Adipocyte (in vitro differentiated cells): ENCODE data around the gene MRPL44.

ENCODE experiments used
- DNase-seq: peaks from one replicate; pipeline ENCODE4 v3.0.0-alpha.2; 2015; ENCODE audit warnings: low read depth
- H3K27me3 ChIP-seq: replicated peaks from 2 replicates; pipeline ENCODE4 v1.7.0; 2013; ENCODE audit warnings: mild to moderate bottlenecking, low read length, moderate library complexity; ENCODE audit not compliant: control insufficient read depth, insufficient read depth
- H3K36me3 ChIP-seq: 2 replicates; pipeline ENCODE4 v1.7.0; 2013; ENCODE audit warnings: low read length, mild to moderate bottlenecking, moderate library complexity; ENCODE audit not compliant: control insufficient read depth, insufficient read depth, severe bottlenecking
- H3K4me1 ChIP-seq: 2 replicates; pipeline ENCODE4 v1.7.0; 2013; ENCODE audit warnings: mild to moderate bottlenecking, low read length, moderate library complexity; ENCODE audit not compliant: control insufficient read depth, insufficient read depth
- H3K4me3 ChIP-seq: 2 replicates; pipeline ENCODE4 v1.7.0; 2013; ENCODE audit warnings: mild to moderate bottlenecking, low read length, moderate library complexity
- H3K9ac ChIP-seq: 2 replicates; pipeline ENCODE4 v1.7.0; 2013; ENCODE audit warnings: mild to moderate bottlenecking, low read length, moderate library complexity
- H3K9me3 ChIP-seq: 2 replicates; pipeline ENCODE4 v1.7.0; 2013; ENCODE audit warnings: mild to moderate bottlenecking, low read length, moderate library complexity; ENCODE audit not compliant: control insufficient read depth

MRPL44 gene

DNA sequence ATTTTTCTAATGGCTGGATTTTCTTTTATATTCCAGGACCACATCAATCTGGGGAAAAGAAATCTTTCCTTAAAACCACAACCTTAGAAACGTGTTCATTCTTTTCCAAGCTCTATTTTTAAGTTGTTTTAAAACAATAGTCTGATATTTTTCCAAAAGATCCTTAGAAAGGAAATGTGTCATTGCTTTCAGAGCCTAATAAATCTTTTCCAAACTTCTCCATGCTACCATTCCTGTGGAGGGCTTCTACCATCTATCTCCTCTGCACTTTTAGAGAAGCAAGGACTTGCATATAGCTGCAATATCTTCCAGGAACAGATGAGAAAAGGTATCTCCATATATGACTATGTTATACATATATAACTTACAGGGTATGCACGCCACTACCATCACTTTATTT lies 33.3 kb upstream of the MRPL44 start:
- Histone ChIP-seq H3K4me1 (peaks cover 20% of the 10 kb centered on the region), H3K36me3 (peaks cover 3% of the 10 kb centered on the region), H3K9ac (no peak overlapping the region), H3K9me3 (peaks cover 7% of the 10 kb centered on the region), H3K4me3 (no peak overlapping the region), H3K27me3 (no peaks in the 10 kb centered on the region)
- no peak for DNase-seq

DNA sequence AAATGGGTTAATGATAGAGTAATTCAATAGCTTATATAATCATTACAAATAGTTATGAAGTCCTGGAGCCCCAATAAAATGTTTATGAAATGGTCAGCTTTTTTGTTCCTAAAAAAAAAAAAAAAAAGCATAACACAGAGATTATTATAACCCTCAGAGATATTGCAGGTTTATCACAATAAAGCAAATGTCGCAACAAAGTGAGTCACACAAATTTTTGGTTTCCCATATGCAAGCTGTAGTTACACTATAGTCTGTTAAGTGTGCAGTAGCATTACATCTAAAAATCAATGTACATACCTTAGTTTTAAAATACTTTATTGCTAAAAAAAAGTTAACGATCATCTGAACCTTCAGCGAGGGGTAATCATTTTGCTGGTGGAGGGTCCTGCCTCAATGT lies 32.2 kb upstream of the MRPL44 start:
- H3K4me1 ChIP-seq = peaks cover 26% of the 10 kb centered on the region
- peaks cover 7% of the 10 kb centered on the region for H3K9me3 ChIP-seq
- DNase-seq = peak; percentile 70
- no peak overlapping the region for H3K4me3 ChIP-seq
- no peaks in the 10 kb centered on the region for H3K27me3 ChIP-seq
- H3K36me3 ChIP-seq = peaks cover 3% of the 10 kb centered on the region
- no peak overlapping the region for H3K9ac ChIP-seq

DNA sequence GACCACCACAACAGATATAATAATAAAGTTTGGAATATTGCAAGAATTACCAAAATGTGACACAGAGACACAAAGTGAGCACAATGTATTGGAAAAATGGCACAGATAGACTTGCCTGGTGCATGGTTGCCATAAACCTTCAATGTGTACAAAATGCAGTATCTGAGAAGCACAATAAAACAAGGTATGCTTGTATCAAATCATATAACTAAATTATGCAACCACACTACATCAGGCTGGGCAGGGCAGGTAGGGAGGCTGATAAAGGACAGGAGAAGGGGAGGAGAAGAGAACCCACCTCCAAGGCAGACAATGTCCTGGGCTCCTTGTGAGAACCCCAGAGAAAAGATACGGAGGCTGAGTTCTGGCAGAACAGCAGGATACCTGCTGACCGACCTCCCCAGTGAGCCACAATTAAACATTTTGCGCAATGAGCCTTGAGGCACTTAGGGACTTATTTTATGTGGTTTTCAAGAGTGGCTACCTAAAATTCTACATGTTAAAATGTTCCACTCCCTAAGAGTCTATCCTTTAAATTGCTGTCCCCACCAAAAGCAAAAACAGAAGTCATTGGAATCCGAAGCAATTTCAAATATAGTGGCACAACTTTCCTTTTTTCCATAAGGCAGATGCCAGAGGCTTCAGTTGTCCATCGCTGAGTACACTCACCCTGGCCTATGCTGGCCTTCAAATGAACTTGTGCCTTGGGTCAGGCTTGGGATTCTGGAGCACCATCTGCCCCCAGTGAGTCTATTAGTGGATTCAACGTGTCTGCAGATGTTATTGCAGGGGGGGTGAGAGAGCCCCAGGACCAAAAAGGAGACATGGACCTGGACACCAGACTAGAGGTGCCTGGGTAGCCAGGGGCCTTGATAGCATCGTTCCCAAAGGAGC lies 28.9 kb upstream of the MRPL44 start:
- Histone ChIP-seq H3K9me3 (peaks cover 7% of the 10 kb centered on the region), H3K4me1 (peaks cover 34% of the 10 kb centered on the region), H3K36me3 (no peaks in the 10 kb centered on the region), H3K27me3 (no peaks in the 10 kb centered on the region), H3K9ac (no peak overlapping the region), H3K4me3 (no peak overlapping the region)
- DNase-seq = no peak

DNA sequence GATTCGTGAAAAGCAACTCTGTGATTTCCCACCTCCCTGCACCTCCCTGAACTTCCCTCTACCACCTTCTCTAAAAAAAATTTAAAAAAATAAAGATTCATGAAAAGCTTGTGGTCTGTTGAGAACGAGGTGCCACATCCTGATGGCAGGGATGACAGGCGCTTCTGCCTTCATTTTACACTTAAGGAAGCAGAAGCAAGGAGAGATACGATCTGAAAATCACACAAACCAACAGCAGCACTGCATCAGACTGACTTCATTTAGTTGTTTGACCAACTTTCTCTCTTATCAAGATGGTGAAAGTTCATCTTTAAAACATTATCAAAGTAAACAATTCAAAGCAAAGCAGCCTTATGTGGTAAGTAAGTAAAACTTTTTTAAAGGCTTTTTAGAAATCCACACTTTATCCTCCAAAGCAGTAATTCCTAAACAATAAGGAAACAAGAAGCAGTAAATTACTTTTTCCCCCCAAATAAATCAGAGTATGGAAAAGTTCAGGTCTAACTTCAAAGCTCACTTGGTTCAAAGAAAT lies 27.6 kb upstream of the MRPL44 start:
- H3K4me1 ChIP-seq = peaks cover 43% of the 10 kb centered on the region
- H3K36me3 ChIP-seq = no peaks in the 10 kb centered on the region
- H3K4me3 ChIP-seq = no peak overlapping the region

DNA sequence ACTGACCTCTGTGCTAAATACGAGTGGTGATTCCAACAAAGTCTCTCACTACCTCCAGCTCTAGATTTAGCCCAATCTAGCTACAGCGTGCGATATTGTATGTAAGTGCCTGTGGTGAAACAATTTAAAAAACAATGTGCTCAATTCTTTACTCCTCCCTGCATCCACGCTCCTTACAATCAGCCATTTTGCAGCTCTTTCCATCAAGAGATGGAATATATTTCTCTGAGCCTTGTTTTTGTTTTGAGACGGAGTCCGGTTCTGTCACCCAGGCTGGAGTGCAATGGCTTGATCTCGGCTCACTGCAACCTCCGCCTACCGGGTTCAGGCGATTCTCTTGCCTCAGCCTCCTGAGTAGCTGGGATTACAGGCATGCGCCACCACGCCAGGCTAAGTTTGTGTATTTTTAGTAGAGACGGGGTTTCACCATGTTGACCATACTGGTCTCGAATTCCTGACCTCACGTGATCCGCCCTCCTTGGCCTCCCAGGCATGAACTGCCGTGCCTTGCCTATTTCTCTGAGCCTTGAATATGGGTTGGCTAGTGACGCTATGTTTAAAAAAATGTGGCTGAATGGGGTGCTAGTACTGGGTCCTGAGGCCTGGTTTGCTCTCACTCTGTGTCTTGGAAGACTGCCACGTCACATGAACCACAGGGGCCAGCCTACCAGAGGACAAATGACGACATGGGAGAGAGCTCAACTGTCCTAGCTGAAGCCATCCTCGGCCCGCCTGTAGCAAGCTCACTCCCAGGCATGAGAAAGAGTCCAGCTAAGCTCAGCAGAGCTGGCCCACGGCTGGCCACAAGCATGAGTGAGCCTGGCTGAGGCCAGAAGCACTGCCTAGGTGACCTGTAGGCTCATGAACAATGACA lies 26.9 kb upstream of the MRPL44 start:
- no peak overlapping the region for H3K9ac ChIP-seq
- no peak overlapping the region for H3K4me3 ChIP-seq
- H3K9me3 ChIP-seq = peaks cover 7% of the 10 kb centered on the region
- peaks cover 40% of the 10 kb centered on the region for H3K4me1 ChIP-seq
- DNase-seq = no peak
- no peaks in the 10 kb centered on the region for H3K36me3 ChIP-seq
- H3K27me3 ChIP-seq = no peaks in the 10 kb centered on the region

More for the DNA sequence above, 27.6 kb upstream of the MRPL44 start:
- Histone ChIP-seq H3K27me3 (no peaks in the 10 kb centered on the region), H3K9ac (no peak overlapping the region), H3K9me3 (peaks cover 7% of the 10 kb centered on the region)
- no peak for DNase-seq

DNA sequence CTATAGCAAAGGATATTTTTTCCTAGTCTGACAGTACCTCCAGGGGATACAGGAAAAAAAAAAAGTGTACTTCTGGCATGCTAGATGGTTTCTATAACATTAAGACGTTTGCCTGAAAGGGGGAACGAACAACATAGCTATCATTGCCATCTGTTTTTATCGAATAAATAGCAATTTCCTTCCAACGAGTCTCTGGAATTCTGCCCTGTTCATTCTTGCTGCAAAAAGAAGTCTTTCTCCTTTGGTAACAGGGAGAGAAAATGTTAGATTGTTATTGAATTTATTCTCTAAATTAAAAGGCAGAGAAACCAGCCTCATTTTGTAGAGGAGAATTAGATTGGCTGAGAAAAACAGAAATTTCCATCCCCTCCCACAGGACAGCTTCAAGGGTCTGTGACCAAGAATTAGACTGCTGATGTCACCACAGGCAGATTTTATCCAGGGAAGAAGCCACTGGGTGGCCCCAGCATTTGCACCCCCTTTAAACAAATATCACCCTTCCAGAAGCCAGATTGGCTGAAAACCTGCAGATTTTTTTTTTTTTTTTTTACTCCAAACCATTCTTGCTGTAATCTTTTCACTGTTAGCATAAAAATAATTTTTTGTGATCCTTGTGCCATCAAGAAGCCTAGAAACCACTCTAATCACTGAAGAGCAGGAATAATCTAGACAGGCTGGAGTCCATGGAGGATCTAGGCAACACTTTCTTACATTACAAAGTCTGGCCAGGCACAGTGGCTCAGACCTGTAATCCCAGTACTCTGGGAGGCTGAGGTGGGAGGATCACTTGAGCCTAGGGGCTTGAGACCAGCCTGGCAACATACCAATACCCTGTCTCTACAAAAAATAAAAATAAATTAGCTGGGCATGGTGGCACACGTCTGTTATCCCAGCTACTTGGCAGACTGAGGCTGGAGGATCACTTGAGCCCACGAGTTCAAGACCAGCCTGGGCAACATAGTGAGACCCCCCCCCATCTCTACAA lies 24.2 kb upstream of the MRPL44 start:
- H3K9ac ChIP-seq = peak overlapping the region; percentile 10
- peaks cover 63% of the 10 kb centered on the region for H3K4me1 ChIP-seq
- no peaks in the 10 kb centered on the region for H3K9me3 ChIP-seq
- no peaks in the 10 kb centered on the region for H3K27me3 ChIP-seq
- H3K4me3 ChIP-seq = no peak overlapping the region
- H3K36me3 ChIP-seq = no peaks in the 10 kb centered on the region
- DNase-seq = no peak

DNA sequence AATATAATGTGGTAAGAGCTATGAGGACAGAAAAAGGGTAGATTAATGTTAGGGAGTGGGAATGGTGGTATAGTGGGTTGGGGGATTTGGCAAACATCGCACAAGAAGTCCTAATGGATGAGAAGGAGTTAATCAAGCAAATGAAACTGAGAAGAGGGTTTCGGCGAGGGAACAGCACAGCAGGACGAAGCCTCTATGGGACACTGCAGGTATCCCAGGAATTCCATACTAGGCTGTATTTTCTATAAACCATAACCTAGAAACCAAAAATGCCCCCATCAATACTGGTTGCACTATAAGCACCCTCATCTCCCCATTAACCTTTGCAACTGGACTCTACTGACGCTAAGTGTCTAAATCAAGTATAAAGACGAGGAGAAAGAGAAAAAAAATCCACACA lies 22.4 kb upstream of the MRPL44 start:
- no peak for DNase-seq
- no peak overlapping the region for H3K9ac ChIP-seq
- H3K36me3 ChIP-seq = peaks cover 4% of the 10 kb centered on the region
- H3K4me3 ChIP-seq = no peak overlapping the region
- H3K9me3 ChIP-seq = no peaks in the 10 kb centered on the region
- no peaks in the 10 kb centered on the region for H3K27me3 ChIP-seq
- peaks cover 67% of the 10 kb centered on the region for H3K4me1 ChIP-seq

DNA sequence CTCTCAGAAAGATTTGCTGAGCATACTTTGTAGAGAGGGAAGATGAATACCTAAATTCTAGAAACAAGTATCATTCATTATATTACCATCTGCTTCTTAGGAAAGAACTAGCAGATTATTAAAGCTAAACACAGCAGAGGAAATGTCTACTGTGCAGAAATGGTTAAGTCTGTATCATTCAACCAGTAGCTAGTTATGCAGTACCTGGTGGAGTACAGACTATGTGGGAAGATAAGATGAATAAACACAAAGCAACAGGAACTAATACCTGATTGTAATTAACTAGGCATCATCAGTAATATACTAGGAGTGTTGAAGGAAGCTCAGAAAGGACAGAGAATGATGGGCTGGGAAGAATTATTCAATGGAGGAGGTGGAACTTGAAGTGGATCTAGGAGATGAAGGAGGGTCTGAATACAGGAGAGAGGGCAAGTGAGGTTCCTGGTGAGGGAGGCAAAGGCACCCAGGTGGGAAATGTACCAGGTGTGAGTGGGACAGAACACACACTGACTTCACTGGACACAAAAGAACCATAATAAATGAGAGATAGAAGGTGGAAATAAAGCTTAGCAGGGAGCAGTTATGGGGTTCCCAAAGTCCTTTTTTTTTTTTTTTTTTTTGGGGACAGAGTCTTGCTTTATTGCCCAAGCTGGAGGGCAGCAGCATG lies 21.7 kb upstream of the MRPL44 start:
- no peak for DNase-seq
- Histone ChIP-seq H3K27me3 (no peaks in the 10 kb centered on the region), H3K36me3 (peaks cover 4% of the 10 kb centered on the region), H3K9me3 (no peaks in the 10 kb centered on the region), H3K4me3 (no peak overlapping the region), H3K9ac (no peak overlapping the region), H3K4me1 (peaks cover 60% of the 10 kb centered on the region)

DNA sequence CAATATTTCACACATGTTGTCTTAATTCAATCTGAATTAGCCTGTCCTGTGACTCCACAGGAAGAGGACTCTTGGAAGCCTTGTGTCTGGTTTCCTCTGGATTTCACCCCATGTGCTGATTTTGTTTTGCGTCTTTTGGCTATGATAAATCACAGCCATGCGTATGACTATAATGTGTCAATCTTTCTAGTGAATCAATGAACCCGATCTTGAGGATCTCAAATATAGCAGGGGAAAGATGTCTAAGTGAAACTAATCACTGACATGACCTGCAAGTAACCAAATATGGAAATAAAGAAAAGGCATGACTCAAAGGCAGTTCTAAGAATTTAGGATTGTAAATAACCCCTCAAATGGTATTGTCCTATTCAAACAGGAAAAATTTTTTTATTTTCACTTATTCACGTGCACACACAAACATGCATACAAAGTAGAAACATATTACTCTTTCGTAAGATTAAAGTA lies 20.4 kb upstream of the MRPL44 start:
- Histone ChIP-seq H3K4me1 (peaks cover 65% of the 10 kb centered on the region), H3K9me3 (no peaks in the 10 kb centered on the region), H3K27me3 (no peaks in the 10 kb centered on the region), H3K4me3 (no peak overlapping the region), H3K36me3 (peaks cover 4% of the 10 kb centered on the region), H3K9ac (peak overlapping the region; percentile 10)
- DNase-seq = no peak

DNA sequence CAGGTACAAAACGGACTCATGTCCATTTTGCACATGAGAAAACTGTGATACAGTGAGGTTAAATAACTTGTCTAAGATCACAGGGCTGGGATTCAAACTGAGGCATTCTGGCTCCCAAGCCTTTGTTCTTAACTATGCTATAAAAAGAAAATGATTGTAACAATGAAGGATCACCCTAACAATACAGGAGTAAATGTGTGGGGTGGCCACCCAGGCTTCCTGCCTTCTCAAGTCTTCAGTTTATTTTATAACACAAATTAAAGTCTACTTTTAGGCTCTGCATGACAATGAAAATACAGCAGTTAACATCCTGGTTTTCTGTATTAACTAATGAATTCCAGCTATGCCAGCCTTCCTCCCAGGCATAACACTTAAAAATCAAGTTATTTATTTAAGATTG lies 19.7 kb upstream of the MRPL44 start:
- H3K9me3 ChIP-seq = no peaks in the 10 kb centered on the region
- peaks cover 4% of the 10 kb centered on the region for H3K36me3 ChIP-seq
- no peak overlapping the region for H3K4me3 ChIP-seq
- DNase-seq = no peak
- no peak overlapping the region for H3K9ac ChIP-seq
- no peaks in the 10 kb centered on the region for H3K27me3 ChIP-seq
- H3K4me1 ChIP-seq = peaks cover 64% of the 10 kb centered on the region
